Measurements from ENCODE around the gene CIB1. TPM values are rescaled to one million over a fixed set of nuclear protein-coding genes. Genes with fewer than 3 reads are reported as not detected.

Gene CIB1
- total and polyA plus RNA-seq, 7 donors: 18.6 to 436 (median 35.7) TPM

GRCh38 chr15:90241343-90242192 is 7.8 kb upstream of the CIB1 start:
- DNase-seq: no peak
- TF ChIP-seq POLR2A (IDR thresholded peaks at IDR 0.05) (no peak), EP300 (IDR thresholded peaks at IDR 0.05) (no peak), POLR2AphosphoS5 (IDR thresholded peaks at IDR 0.05) (no peak)
- TF ChIP-seq, protein P1, sequence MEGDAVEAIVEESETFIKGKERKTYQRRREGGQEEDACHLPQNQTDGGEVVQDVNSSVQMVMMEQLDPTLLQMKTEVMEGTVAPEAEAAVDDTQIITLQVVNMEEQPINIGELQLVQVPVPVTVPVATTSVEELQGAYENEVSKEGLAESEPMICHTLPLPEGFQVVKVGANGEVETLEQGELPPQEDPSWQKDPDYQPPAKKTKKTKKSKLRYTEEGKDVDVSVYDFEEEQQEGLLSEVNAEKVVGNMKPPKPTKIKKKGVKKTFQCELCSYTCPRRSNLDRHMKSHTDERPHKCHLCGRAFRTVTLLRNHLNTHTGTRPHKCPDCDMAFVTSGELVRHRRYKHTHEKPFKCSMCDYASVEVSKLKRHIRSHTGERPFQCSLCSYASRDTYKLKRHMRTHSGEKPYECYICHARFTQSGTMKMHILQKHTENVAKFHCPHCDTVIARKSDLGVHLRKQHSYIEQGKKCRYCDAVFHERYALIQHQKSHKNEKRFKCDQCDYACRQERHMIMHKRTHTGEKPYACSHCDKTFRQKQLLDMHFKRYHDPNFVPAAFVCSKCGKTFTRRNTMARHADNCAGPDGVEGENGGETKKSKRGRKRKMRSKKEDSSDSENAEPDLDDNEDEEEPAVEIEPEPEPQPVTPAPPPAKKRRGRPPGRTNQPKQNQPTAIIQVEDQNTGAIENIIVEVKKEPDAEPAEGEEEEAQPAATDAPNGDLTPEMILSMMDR (IDR thresholded peaks at IDR 0.05): no peak
- no peak overlapping the region for H3K4me3 ChIP-seq
- H3K27ac ChIP-seq: no peak overlapping the region
- peaks cover 0 to 41% (median 8%) of the 10 kb centered on the region in 4 donors for H3K36me3 ChIP-seq
- no peaks in the 10 kb centered on the region for H3K27me3 ChIP-seq
- no peaks in the 10 kb centered on the region for H3K4me1 ChIP-seq
- no peaks in the 10 kb centered on the region for H3K9me3 ChIP-seq
- 90 to 91% methylated on average over 22 of the region's 22 CpGs for WGBS, 2 donors
- intact Hi-C loops (cut with DNase I): no loop called here

- intact Hi-C loops (cut with DNase I): no loop called here
- H3K4me1 ChIP-seq: no peaks in the 10 kb centered on the region
- H3K9me3 ChIP-seq: no peaks in the 10 kb centered on the region
- no peak overlapping the region for H3K27ac ChIP-seq
- DNase-seq: no peak
- 91% methylated on average over 8 of the region's 8 CpGs for WGBS, 2 donors
- peaks cover 0 to 48% (median 8%) of the 10 kb centered on the region in 4 donors for H3K36me3 ChIP-seq
- H3K27me3 ChIP-seq: no peaks in the 10 kb centered on the region
- H3K4me3 ChIP-seq: no peak overlapping the region
- TF ChIP-seq, protein P1 (IDR thresholded peaks at IDR 0.05): no peak
- TF ChIP-seq EP300 (IDR thresholded peaks at IDR 0.05): no peak
- no peak for TF ChIP-seq POLR2AphosphoS5 (IDR thresholded peaks at IDR 0.05)
- TF ChIP-seq POLR2A (IDR thresholded peaks at IDR 0.05): no peak
Measured at GRCh38 chr15:90240856-90241255, 7.1 kb upstream of the CIB1 start.

- intact Hi-C loops (cut with DNase I): loop anchor here (10.0 kb wide), 1 partner anchor 345 kb away; the partner anchor contains the start of gene AP3S2
- no peak for DNase-seq
- no peak overlapping the region for H3K4me3 ChIP-seq
- no peak overlapping the region for H3K27ac ChIP-seq
- peaks cover 0 to 10% (median 8%) of the 10 kb centered on the region in 4 donors for H3K4me1 ChIP-seq
- peaks cover 0 to 50% (median 8%) of the 10 kb centered on the region in 4 donors for H3K36me3 ChIP-seq
- TF ChIP-seq POLR2A (IDR thresholded peaks at IDR 0.05) (no peak), EP300 (IDR thresholded peaks at IDR 0.05) (no peak), POLR2AphosphoS5 (IDR thresholded peaks at IDR 0.05) (no peak)
- TF ChIP-seq, protein P1 (IDR thresholded peaks at IDR 0.05): no peak
- H3K9me3 ChIP-seq: no peaks in the 10 kb centered on the region
- 83 to 84% methylated on average over 3 of the region's 3 CpGs for WGBS, 2 donors
- H3K27me3 ChIP-seq: no peaks in the 10 kb centered on the region
Measured at GRCh38 chr15:90239371-90239770, 5.6 kb upstream of the CIB1 start.

DNA sequence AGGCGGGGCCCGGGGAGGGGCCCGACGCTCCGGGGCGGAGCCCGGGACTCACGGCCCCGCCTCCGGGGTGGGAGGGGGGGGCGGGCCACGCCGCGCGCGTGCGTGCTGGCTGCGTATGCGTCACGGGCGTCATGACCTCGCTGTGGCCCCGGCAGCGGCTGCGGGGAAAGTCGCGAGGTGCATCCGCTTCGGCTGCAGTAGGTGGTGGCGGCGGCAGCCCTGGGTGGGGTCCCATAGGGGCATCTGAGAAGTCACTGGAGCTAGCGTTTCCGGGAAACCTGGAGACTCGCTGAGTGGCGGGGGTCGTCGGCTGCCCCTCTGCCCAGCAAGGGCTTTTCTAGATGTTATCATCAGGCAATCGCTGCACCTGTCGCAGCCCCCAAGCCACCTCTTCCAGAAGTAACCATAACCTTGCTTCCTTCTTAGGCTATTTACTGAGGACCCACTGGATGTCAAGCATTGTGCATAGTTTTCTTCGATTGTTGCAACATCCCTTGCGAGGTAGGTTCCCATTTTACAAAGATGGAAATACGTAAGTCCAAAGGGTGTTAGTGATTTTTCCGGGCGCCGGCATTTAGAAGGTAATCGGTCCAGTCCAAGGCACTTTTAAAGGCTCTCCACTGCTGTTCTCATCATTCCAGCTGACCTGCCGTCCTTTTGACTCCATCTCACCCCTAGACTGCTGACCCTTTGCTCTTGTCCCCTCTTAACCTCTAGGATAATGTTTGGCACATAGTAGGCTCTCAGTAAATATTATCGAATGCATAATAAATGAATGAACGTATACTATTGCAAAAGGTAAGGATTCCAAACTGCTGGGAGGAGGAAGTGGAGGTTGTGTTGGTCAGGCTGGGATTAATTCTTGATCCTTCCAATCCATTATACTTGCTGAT is 601 bp upstream of the CIB1 start, which contains the start of gene GDPGP1:
Gene GDPGP1, plus strand, starts transcription at position 114 of the 893 bp plus-strand sequence. CDS start 6,700 bp downstream, outside the sequence.
- Histone ChIP-seq H3K9me3 (no peaks in the 10 kb centered on the region), H3K4me1 (peaks cover 0 to 51% (median 44%) of the 10 kb centered on the region in 4 donors), H3K4me3 (peak within 1 kb of the TSS; percentile 71 to 91 (median 83)), H3K27ac (peak within 1 kb of the TSS; percentile 87 to 96 (median 92)), H3K27me3 (no peaks in the 10 kb centered on the region), H3K36me3 (peaks cover 0 to 56% (median 13%) of the 10 kb centered on the region in 4 donors)
- 1 to 5% methylated on average over 49 of the region's 49 CpGs for WGBS, 2 donors
- intact Hi-C loops (cut with DNase I): loop anchor here (1.0 to 10.0 kb wide), 3 partner anchors 32 to 340 kb away; partner anchors contain the start of gene AP3S2
- no peak for DNase-seq
- TF ChIP-seq POLR2AphosphoS5 (IDR thresholded peaks at IDR 0.05) (peak; percentile 84 to 97 (median 96)), POLR2A (IDR thresholded peaks at IDR 0.05) (peak; percentile 68 to 79), EP300 (IDR thresholded peaks at IDR 0.05) (no peak)
